ENCODE data around the gene MGAT4A. TPM values are rescaled to one million over a fixed set of nuclear protein-coding genes. Genes with fewer than 3 reads are reported as not detected.

The MGAT4A gene
- total and polyA plus RNA-seq, 2 of the 13 experiments (the other 11 are each of a cell fraction or from before 2014, with no cell fraction given), result 47.2 to 90.9 TPM

DNA sequence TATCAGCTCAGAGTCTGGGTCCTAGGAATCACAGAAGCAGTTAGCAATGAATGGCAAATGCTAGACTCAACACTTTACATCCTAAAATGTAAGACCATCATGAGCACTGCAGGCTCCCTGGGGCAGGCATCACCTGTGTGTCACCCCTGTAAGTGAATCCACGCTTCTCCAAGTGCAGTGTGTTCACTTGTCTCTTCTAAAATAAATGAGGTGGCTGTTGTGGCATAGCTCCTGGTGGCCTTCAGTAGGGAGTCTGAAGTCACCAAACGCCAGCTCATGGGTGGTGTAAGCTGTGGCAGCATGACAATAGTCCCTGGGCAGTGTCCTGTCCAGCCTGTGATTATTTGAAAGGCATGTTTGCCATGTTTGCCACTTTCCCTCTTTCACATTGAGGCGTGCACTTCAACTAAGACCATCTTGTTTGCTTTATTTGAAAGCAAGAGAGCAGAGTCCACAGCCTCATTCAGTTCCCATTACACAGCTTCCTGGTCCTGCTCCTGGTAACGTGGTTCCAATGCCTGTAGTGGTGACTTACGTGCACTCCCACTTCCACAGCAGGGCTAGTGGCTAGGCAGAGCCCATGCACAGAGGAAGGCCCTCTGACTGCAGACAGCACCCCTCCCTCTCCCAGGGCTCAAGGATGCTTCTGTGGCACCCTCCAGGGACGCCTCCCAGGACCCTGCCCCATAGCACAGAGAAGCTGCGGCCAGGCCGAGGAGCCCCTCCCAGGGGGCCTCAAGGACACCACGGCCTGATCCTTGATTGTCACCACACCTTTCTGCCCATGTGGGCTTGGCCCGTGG lies 146.9 kb downstream of the MGAT4A start (continued):
- TF ChIP-seq, protein P1, sequence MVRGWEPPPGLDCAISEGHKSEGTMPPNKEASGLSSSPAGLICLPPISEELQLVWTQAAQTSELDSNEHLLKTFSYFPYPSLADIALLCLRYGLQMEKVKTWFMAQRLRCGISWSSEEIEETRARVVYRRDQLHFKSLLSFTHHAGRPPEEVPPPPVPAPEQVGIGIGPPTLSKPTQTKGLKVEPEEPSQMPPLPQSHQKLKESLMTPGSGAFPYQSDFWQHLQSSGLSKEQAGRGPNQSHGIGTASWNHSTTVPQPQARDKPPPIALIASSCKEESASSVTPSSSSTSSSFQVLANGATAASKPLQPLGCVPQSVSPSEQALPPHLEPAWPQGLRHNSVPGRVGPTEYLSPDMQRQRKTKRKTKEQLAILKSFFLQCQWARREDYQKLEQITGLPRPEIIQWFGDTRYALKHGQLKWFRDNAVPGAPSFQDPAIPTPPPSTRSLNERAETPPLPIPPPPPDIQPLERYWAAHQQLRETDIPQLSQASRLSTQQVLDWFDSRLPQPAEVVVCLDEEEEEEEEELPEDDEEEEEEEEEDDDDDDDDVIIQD (CRISPR knock-in tag; IDR thresholded peaks at IDR 0.05; ENCODE audit: low read depth), result 0 out of 2 replicates have a peak, but pooled peaks have one; percentile 30
- TF ChIP-seq ZMYM4 (CRISPR knock-in tag; IDR thresholded peaks at IDR 0.05) (peak; percentile 83), NAIF1 (CRISPR knock-in tag; IDR thresholded peaks at IDR 0.05; ENCODE audit: borderline replicate concordance) (no peak), RFXAP (CRISPR knock-in tag; IDR thresholded peaks at IDR 0.05; ENCODE audit: borderline replicate concordance) (0 out of 2 replicates have a peak, but pooled peaks have one; percentile 33), RXRA (CRISPR knock-in tag; IDR thresholded peaks at IDR 0.05) (peak; percentile 14), RNF2 (conservative IDR thresholded peaks at IDR 0.05; ENCODE audit: low read depth) (0 out of 2 replicates have a peak, but pooled peaks have one; percentile 31), ZNF891 (CRISPR knock-in tag; IDR thresholded peaks at IDR 0.05) (peak; percentile 83)
- TF ChIP-seq, protein P2, sequence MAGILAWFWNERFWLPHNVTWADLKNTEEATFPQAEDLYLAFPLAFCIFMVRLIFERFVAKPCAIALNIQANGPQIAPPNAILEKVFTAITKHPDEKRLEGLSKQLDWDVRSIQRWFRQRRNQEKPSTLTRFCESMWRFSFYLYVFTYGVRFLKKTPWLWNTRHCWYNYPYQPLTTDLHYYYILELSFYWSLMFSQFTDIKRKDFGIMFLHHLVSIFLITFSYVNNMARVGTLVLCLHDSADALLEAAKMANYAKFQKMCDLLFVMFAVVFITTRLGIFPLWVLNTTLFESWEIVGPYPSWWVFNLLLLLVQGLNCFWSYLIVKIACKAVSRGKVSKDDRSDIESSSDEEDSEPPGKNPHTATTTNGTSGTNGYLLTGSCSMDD (CRISPR knock-in tag; IDR thresholded peaks at IDR 0.05), result no peak
- TF ChIP-seq, protein P3, sequence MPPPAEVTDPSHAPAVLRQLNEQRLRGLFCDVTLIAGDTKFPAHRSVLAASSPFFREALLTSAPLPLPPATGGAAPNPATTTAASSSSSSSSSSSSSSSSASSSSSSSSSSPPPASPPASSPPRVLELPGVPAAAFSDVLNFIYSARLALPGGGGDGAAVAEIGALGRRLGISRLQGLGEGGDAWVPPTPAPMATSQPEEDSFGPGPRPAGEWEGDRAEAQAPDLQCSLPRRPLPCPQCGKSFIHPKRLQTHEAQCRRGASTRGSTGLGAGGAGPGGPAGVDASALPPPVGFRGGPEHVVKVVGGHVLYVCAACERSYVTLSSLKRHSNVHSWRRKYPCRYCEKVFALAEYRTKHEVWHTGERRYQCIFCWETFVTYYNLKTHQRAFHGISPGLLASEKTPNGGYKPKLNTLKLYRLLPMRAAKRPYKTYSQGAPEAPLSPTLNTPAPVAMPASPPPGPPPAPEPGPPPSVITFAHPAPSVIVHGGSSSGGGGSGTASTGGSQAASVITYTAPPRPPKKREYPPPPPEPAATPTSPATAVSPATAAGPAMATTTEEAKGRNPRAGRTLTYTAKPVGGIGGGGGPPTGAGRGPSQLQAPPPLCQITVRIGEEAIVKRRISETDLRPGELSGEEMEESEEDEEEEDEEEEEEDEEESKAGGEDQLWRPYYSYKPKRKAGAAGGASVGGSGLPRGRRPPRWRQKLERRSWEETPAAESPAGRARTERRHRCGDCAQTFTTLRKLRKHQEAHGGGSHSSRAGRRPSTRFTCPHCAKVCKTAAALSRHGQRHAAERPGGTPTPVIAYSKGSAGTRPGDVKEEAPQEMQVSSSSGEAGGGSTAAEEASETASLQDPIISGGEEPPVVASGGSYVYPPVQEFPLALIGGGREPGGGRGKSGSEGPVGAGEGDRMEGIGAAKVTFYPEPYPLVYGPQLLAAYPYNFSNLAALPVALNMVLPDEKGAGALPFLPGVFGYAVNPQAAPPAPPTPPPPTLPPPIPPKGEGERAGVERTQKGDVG (CRISPR knock-in tag; IDR thresholded peaks at IDR 0.05; ENCODE audit: borderline replicate concordance), result peak; percentile 84; the same call in 1 of the 2 replicates
- TF ChIP-seq, protein P4, sequence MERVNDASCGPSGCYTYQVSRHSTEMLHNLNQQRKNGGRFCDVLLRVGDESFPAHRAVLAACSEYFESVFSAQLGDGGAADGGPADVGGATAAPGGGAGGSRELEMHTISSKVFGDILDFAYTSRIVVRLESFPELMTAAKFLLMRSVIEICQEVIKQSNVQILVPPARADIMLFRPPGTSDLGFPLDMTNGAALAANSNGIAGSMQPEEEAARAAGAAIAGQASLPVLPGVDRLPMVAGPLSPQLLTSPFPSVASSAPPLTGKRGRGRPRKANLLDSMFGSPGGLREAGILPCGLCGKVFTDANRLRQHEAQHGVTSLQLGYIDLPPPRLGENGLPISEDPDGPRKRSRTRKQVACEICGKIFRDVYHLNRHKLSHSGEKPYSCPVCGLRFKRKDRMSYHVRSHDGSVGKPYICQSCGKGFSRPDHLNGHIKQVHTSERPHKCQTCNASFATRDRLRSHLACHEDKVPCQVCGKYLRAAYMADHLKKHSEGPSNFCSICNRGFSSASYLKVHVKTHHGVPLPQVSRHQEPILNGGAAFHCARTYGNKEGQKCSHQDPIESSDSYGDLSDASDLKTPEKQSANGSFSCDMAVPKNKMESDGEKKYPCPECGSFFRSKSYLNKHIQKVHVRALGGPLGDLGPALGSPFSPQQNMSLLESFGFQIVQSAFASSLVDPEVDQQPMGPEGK (CRISPR knock-in tag; IDR thresholded peaks at IDR 0.05), result peak; percentile 45; the same call in 1 of the 2 replicates
- TF ChIP-seq, protein P5, sequence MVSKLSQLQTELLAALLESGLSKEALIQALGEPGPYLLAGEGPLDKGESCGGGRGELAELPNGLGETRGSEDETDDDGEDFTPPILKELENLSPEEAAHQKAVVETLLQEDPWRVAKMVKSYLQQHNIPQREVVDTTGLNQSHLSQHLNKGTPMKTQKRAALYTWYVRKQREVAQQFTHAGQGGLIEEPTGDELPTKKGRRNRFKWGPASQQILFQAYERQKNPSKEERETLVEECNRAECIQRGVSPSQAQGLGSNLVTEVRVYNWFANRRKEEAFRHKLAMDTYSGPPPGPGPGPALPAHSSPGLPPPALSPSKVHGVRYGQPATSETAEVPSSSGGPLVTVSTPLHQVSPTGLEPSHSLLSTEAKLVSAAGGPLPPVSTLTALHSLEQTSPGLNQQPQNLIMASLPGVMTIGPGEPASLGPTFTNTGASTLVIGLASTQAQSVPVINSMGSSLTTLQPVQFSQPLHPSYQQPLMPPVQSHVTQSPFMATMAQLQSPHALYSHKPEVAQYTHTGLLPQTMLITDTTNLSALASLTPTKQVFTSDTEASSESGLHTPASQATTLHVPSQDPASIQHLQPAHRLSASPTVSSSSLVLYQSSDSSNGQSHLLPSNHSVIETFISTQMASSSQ (IDR thresholded peaks at IDR 0.05; ENCODE audit: low read depth), result 0 out of 2 replicates have a peak, but pooled peaks have one; percentile 28
- TF ChIP-seq, protein P5 (CRISPR knock-in tag; IDR thresholded peaks at IDR 0.05; ENCODE audit: borderline replicate concordance), result peak; percentile 18; the same call in 1 of the 2 replicates
